SK-N-SH treated with all-trans-retinoic acid at 6 μM for 48 hours (cell line): ENCODE results near the gene PLAC8L1.

Source experiments
- ATAC-seq: fragments of 200-7000 bp; cut with Tn5 transposase; 3 replicates; pipeline ENCODE4 v1.9.1; 2020; ENCODE audit warnings: mild to moderate bottlenecking, moderate library complexity
- ARNTL ChIP-seq: fragments of 450-650 bp; formaldehyde crosslinking; IDR thresholded peaks from 2 replicates; pipeline ENCODE4 v1.5.0; 2020; ENCODE audit warnings: low read depth, mild to moderate bottlenecking, moderate library complexity, borderline replicate concordance
- BACH2 ChIP-seq: fragments of 250-450 bp; sonication (Bioruptor Pico); IDR thresholded peaks from 2 replicates; pipeline ENCODE4 v1.9.0; 2021; ENCODE audit warnings: mild to moderate bottlenecking, borderline replicate concordance
- CSDC2 ChIP-seq: fragments of 250-450 bp; sonication (Bioruptor Pico); IDR thresholded peaks from 2 replicates; pipeline ENCODE4 v1.5.0; 2020; ENCODE audit warnings: mild to moderate bottlenecking, moderate library complexity
- ESRRG ChIP-seq: fragments of 250-450 bp; sonication (Bioruptor Pico); IDR thresholded peaks from 2 replicates; pipeline ENCODE4 v1.6.1; 2021; ENCODE audit warnings: mild to moderate bottlenecking
- GLIS3 ChIP-seq: fragments of 250-450 bp; sonication (Bioruptor Pico); IDR thresholded peaks from 2 replicates; pipeline ENCODE4 v1.5.0; 2020; ENCODE audit warnings: mild to moderate bottlenecking, moderate library complexity
- ISL1 ChIP-seq: fragments of 250-450 bp; sonication (Bioruptor Pico); IDR thresholded peaks from 2 replicates; pipeline ENCODE4 v2.1.2; 2022; ENCODE audit warnings: mild to moderate bottlenecking, moderate library complexity
- OSR1 ChIP-seq: fragments of 250-450 bp; sonication (Bioruptor Pico); IDR thresholded peaks from 2 replicates; pipeline ENCODE4 v1.8.0; 2022; ENCODE audit warnings: moderate library complexity, mild to moderate bottlenecking, inconsistent platforms
- PPARA ChIP-seq: fragments of 250-450 bp; sonication (Bioruptor Pico); IDR thresholded peaks from 2 replicates; pipeline ENCODE4 v1.5.0; 2020; ENCODE audit warnings: mild to moderate bottlenecking, borderline replicate concordance
- SNAI2 ChIP-seq: fragments of 250-450 bp; sonication (Bioruptor Pico); IDR thresholded peaks from 2 replicates; pipeline ENCODE4 v1.5.0; 2020; ENCODE audit warnings: mild to moderate bottlenecking, moderate library complexity
- TCF4 ChIP-seq: fragments of 250-450 bp; sonication (Bioruptor Pico); IDR thresholded peaks from 2 replicates; pipeline ENCODE4 v1.8.0; 2021; ENCODE audit warnings: mild to moderate bottlenecking, moderate library complexity, borderline replicate concordance
- ZFP3 ChIP-seq: fragments of 250-450 bp; sonication (Bioruptor Pico); IDR thresholded peaks from 2 replicates; pipeline ENCODE4 v1.5.0; 2020; ENCODE audit warnings: mild to moderate bottlenecking, moderate library complexity
- ZFP30 ChIP-seq: fragments of 450-650 bp; formaldehyde crosslinking; IDR thresholded peaks from 2 replicates; pipeline ENCODE4 v1.5.0; 2022; ENCODE audit warnings: mild to moderate bottlenecking, moderate library complexity
- ZNF565 ChIP-seq: fragments of 450-650 bp; formaldehyde crosslinking; conservative IDR thresholded peaks from 2 replicates; pipeline ENCODE4 v1.5.0; 2020; ENCODE audit warnings: low read depth, mild to moderate bottlenecking, moderate library complexity
- ZNF8 ChIP-seq: fragments of 450-650 bp; formaldehyde crosslinking; IDR thresholded peaks from 2 replicates; pipeline ENCODE4 v1.5.0; 2020; ENCODE audit warnings: mild to moderate bottlenecking, moderate library complexity
- TF ChIP-seq, protein P1 (sequence below): fragments of 250-450 bp; sonication (Bioruptor Pico); IDR thresholded peaks from 2 replicates; pipeline ENCODE4 v1.5.1; 2021; ENCODE audit warnings: mild to moderate bottlenecking, moderate library complexity
- TF ChIP-seq, protein P2 (sequence below): fragments of 250-450 bp; sonication (Bioruptor Pico); IDR thresholded peaks from 2 replicates; pipeline ENCODE4 v1.5.1; 2020; ENCODE audit warnings: low read depth, mild to moderate bottlenecking, moderate library complexity
- TF ChIP-seq, protein P3 (sequence below): fragments of 250-450 bp; sonication (Bioruptor Pico); IDR thresholded peaks from 2 replicates; pipeline ENCODE4 v1.8.0; 2021; ENCODE audit warnings: low read depth, mild to moderate bottlenecking, moderate library complexity, borderline replicate concordance
- TF ChIP-seq, protein P4 (sequence below): fragments of 250-450 bp; sonication (Bioruptor Pico); IDR thresholded peaks from 2 replicates; pipeline ENCODE4 v1.8.0; 2020; ENCODE audit warnings: mild to moderate bottlenecking, moderate library complexity, borderline replicate concordance

Gene PLAC8L1

DNA sequence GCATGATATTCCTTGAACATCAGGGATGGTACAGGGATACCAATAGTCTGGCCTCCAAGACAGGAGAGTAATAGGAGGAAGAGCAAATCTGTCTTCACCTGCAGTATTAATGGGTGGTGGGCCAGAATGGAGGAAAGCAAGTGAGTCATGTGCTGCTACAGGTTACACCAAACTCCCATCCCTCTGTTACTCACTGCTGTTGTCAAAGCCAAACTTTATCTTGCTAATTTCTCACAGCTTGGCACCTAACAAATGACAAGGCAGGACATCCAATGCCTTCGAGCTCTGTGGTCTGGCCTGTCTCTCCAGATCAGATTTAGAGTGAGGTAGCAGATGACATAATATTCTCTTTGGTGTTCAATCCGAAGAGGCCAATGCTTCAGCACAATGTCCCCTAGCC, 26.8 kb downstream of the PLAC8L1 start:
- TF ChIP-seq ZFP3 (no peak), OSR1 (no peak), ZFP30 (no peak), ARNTL (no peak), ZNF8 (CRISPR knock-in tag) (no peak), ESRRG (CRISPR knock-in tag) (no peak), SNAI2 (CRISPR knock-in tag) (no peak), ZNF565 (no peak), TCF4 (CRISPR knock-in tag) (no peak)
- TF ChIP-seq, all 23 proteins: peak for 0
- ATAC-seq = no peak

DNA sequence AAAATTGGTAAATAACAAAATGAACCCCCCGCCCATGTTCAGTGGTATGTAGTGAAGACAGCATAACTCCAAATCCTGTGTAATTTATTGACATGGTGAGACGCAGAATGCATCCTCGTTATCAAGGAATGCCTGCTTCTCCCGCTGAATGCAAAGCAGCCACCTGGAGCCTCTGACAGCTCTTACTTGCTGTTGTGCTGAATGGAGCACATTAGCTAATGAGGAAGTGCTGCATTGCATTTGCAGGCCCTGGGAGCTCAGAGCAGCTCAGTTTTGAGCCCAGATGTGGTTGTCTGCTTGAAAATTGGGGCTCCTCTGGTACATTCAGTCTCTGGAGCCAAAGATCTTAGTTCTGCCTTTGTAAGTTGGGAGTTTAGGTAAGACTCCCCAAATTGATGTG, 28.9 kb downstream of the PLAC8L1 start:
- TF ChIP-seq CSDC2 (CRISPR knock-in tag) = no peak
- no peak for TF ChIP-seq ZFP3
- no peak for TF ChIP-seq OSR1
- TF ChIP-seq BACH2 (CRISPR knock-in tag) = no peak
- TF ChIP-seq, protein P1, sequence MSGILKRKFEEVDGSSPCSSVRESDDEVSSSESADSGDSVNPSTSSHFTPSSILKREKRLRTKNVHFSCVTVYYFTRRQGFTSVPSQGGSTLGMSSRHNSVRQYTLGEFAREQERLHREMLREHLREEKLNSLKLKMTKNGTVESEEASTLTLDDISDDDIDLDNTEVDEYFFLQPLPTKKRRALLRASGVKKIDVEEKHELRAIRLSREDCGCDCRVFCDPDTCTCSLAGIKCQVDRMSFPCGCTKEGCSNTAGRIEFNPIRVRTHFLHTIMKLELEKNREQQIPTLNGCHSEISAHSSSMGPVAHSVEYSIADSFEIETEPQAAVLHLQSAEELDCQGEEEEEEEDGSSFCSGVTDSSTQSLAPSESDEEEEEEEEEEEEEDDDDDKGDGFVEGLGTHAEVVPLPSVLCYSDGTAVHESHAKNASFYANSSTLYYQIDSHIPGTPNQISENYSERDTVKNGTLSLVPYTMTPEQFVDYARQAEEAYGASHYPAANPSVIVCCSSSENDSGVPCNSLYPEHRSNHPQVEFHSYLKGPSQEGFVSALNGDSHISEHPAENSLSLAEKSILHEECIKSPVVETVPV (CRISPR knock-in tag) = no peak
- TF ChIP-seq ESRRG (CRISPR knock-in tag) = no peak
- TF ChIP-seq PPARA (CRISPR knock-in tag) = no peak
- TF ChIP-seq GLIS3 (CRISPR knock-in tag) = no peak
- TF ChIP-seq SNAI2 (CRISPR knock-in tag) = no peak
- TF ChIP-seq, protein P2, sequence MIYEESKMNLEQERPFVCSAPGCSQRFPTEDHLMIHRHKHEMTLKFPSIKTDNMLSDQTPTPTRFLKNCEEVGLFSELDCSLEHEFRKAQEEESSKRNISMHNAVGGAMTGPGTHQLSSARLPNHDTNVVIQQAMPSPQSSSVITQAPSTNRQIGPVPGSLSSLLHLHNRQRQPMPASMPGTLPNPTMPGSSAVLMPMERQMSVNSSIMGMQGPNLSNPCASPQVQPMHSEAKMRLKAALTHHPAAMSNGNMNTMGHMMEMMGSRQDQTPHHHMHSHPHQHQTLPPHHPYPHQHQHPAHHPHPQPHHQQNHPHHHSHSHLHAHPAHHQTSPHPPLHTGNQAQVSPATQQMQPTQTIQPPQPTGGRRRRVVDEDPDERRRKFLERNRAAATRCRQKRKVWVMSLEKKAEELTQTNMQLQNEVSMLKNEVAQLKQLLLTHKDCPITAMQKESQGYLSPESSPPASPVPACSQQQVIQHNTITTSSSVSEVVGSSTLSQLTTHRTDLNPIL = no peak
- no peak for ATAC-seq

DNA sequence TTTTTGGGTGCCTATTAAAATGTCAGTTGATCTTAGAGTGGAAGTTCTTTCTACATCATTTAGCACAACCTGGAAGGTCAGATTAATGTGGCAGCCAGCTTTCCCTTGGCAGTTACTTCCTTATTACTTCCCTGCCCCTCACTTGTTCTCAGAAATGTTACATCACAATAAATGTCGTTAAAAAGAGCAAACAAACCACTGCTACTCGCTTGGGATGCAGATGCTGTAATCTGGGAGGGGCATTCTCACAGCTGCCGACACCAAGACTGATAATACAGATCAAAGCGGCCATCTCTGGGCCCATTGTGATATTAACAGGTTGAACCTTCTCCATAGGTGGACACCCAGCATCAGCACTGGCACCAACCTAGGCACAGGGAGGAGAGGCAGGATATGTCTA, 29.3 kb downstream of the PLAC8L1 start:
- no peak for ATAC-seq
- TF ChIP-seq OSR1 (no peak), ISL1 (CRISPR knock-in tag) (no peak)
- TF ChIP-seq, protein P2 = no peak
- TF ChIP-seq, protein P1 (CRISPR knock-in tag) = no peak

DNA sequence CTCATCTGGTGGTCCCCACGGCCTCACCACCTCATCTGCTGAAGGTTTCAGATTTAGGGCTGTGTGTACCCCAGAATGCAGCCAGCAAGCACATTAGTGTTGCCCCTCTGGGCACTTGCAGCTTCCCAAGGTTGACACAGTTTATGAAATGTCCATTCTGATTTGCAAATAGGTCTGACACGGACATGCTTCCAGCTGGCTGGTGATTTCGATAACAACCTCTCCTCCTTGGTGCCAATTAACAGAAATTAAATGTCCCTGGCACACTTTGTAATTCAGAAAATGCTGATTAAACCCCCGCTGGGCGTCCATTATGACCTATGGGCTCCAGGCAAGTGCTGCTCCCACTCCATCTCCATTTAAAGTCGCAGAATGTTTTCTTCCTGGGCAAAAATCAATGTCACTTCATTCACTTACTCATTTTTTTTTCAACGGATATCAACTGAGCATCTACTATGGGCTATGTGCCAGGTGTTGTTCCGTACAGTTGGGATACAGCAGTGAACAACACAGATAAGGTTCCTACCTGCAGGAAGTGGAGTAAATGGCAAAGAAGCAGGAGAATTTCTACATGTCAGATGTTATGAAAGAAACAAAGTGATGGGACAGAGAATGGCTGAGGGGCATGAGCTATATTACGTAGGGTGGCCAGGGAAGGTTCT, 32.0 kb downstream of the PLAC8L1 start:
- TF ChIP-seq, protein P3, sequence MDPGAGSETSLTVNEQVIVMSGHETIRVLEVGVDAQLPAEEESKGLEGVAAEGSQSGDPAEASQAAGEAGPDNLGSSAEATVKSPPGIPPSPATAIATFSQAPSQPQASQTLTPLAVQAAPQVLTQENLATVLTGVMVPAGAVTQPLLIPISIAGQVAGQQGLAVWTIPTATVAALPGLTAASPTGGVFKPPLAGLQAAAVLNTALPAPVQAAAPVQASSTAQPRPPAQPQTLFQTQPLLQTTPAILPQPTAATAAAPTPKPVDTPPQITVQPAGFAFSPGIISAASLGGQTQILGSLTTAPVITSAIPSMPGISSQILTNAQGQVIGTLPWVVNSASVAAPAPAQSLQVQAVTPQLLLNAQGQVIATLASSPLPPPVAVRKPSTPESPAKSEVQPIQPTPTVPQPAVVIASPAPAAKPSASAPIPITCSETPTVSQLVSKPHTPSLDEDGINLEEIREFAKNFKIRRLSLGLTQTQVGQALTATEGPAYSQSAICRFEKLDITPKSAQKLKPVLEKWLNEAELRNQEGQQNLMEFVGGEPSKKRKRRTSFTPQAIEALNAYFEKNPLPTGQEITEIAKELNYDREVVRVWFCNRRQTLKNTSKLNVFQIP (CRISPR knock-in tag) = no peak
- TF ChIP-seq CSDC2 (CRISPR knock-in tag) = no peak
- TF ChIP-seq ARNTL = no peak
- no peak for ATAC-seq

DNA sequence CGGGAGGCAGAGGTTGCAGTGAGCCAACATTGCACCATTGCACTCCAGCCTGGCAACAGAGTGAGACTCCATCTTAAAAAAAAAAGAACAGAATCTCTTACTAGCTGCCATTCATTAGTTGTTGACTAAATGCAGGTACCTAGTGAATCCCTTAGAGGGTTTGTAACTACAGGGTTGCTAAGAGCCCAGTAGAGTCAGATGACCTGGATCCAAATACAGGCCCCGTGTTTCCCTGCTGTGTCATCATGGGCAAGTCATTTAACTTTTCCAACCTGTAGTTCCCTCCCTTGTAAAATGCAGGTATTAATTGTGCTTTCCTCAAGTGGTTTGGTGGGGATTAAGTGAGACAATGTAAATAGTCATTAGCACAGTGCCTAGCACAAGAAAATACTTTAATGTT, 32.8 kb downstream of the PLAC8L1 start:
- ATAC-seq = no peak
- TF ChIP-seq ZNF565 (no peak), BACH2 (CRISPR knock-in tag) (no peak), ESRRG (CRISPR knock-in tag) (no peak), CSDC2 (CRISPR knock-in tag) (no peak), ZFP3 (no peak)
- TF ChIP-seq, protein P4, sequence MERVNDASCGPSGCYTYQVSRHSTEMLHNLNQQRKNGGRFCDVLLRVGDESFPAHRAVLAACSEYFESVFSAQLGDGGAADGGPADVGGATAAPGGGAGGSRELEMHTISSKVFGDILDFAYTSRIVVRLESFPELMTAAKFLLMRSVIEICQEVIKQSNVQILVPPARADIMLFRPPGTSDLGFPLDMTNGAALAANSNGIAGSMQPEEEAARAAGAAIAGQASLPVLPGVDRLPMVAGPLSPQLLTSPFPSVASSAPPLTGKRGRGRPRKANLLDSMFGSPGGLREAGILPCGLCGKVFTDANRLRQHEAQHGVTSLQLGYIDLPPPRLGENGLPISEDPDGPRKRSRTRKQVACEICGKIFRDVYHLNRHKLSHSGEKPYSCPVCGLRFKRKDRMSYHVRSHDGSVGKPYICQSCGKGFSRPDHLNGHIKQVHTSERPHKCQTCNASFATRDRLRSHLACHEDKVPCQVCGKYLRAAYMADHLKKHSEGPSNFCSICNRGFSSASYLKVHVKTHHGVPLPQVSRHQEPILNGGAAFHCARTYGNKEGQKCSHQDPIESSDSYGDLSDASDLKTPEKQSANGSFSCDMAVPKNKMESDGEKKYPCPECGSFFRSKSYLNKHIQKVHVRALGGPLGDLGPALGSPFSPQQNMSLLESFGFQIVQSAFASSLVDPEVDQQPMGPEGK (CRISPR knock-in tag) = no peak
- TF ChIP-seq, protein P3 (CRISPR knock-in tag) = no peak
